ENCODE results near the gene ITLN1.

DNA sequence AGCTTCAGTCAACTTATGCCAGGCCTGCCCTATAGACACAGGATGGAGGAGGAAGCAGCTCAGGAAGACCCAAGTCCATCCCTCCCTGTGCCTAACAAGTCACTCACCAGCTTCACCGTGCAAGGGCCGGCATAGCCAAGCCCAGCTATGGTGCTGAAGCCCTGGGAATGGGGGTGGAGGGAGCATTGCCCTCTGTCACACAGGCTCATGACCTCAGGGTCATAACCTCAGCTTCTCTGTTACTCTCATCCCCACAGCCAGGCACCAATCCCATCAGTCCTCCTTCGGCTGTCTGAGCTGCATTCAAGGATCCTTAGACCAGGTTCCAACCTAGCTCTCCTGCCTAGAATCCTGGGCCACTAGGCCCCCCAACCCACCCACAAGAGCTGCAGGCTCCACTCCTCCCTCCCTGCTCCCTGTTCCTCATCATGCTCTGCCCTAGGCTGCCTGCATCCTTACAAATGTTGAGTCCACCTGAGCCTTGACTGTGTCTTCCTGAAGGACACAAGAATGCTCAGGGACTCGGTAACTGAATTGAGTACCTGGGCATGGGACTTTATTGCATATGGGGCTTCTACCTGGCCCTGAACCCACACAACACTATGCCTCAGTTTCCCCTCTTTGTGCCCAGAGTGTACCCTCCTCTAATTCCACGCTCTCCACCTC, 24.0 kb downstream of the ITLN1 start:
- TF ChIP-seq POLR2A (IDR thresholded peaks at IDR 0.05) (no peak), CTCF (IDR thresholded peaks at IDR 0.05) (no peak)
